ENCODE results near the gene ZNF296.

Gene ZNF296

GRCh38 chr19:45118106-45118505, 41.8 kb upstream of the ZNF296 start:
- TF ChIP-seq CTCF (IDR thresholded peaks at IDR 0.05; ENCODE audit: low read depth, low read length) = no peak
- H3K4me3 ChIP-seq (ENCODE audit: low read depth, low read length) = no peak overlapping the region

- TF ChIP-seq CTCF (IDR thresholded peaks at IDR 0.05; ENCODE audit: low read depth, low read length) = no peak
- no peak overlapping the region for H3K4me3 ChIP-seq (ENCODE audit: low read depth, low read length)
These were observed 41.4 kb upstream of the ZNF296 start for GRCh38 chr19:45117671-45118070.

- no peak for TF ChIP-seq CTCF (IDR thresholded peaks at IDR 0.05; ENCODE audit: low read depth, low read length)
- no peak overlapping the region for H3K4me3 ChIP-seq (ENCODE audit: low read depth, low read length)
These were observed 40.9 kb upstream of the ZNF296 start for GRCh38 chr19:45117167-45117594.

- H3K4me3 ChIP-seq (ENCODE audit: low read depth, low read length) = no peak overlapping the region
- TF ChIP-seq CTCF (IDR thresholded peaks at IDR 0.05; ENCODE audit: low read depth, low read length) = no peak
These were observed 39.7 kb upstream of the ZNF296 start for GRCh38 chr19:45115809-45116615.

- H3K4me3 ChIP-seq (ENCODE audit: low read depth, low read length) = no peak overlapping the region
- TF ChIP-seq CTCF (IDR thresholded peaks at IDR 0.05; ENCODE audit: low read depth, low read length) = no peak
These were observed 37.8 kb upstream of the ZNF296 start for GRCh38 chr19:45114116-45114515.

- no peak for TF ChIP-seq CTCF (IDR thresholded peaks at IDR 0.05; ENCODE audit: low read depth, low read length)
- H3K4me3 ChIP-seq (ENCODE audit: low read depth, low read length) = no peak overlapping the region
These were observed 37.4 kb upstream of the ZNF296 start for GRCh38 chr19:45113628-45114027.

GRCh38 chr19:45112111-45112827, 36.0 kb upstream of the ZNF296 start:
- H3K4me3 ChIP-seq (ENCODE audit: low read depth, low read length) = no peak overlapping the region
- TF ChIP-seq CTCF (IDR thresholded peaks at IDR 0.05; ENCODE audit: low read depth, low read length) = no peak

Data from WI38 (cell line).